GM19099 (cell line): ENCODE measurements around the gene FAM151A.

ENCODE experiments used
- POLR2A ChIP-seq: IDR thresholded peaks from 3 replicates; pipeline ENCODE4 v1.6.1; 2011; ENCODE audit warnings: low read depth; ENCODE audit not compliant: insufficient read length; ENCODE audit errors: extremely low read depth

FAM151A gene

DNA sequence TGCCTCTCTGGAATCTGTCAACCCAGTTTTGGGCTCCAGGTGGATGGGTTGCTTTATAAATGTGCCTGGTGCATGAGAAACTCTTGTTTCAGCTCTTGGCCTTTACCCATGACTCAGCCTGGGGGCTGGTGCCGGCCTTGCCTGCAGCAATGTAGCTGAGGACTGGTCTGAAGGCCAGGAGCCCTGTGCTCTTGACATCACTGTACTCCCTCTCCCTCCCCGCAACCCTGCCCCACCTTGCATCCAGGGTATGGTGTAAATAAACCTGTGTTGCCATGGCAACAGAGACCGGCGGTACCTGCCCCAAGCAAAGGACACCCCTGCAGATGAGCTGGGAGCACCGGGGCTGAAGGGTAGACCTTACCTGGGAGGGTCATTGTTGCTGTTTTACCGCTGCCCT, 13.3 kb downstream of the FAM151A start:
- no peak for TF ChIP-seq POLR2A

DNA sequence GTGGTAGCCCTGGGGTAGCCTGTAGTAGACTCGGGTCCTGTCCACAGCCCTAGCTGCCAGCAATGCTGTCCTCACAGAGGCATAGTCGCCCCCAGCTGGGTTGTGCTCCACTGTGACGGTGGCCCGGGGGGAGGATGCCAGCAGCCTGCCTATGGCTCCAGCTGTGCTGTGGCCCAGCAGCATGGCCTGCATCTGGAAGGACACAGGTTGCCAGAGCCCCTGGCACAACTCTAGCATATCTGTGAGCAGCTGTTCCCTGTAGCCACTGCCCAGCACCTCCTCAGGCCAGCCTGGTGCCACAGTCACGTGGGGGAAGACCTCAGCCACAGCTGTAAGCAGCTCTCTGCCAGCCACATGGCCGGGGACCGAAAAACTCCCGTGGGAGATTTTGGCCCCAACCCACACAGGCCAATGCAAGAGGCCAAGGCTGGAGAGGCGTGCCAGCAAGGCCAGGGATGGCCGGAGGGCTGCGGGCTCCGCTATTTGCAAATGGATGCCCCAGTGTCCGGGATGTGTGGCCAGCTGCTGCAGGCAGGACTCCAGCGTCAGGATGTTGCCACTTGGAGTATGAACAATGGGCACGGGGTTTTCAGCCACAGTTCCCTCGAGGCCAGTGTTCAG, 13.9 kb downstream of the FAM151A start:
- no peak for TF ChIP-seq POLR2A

- no peak for TF ChIP-seq POLR2A
Observed at GRCh38 chr1:54608566-54609230, 14.6 kb downstream of the FAM151A start.

DNA sequence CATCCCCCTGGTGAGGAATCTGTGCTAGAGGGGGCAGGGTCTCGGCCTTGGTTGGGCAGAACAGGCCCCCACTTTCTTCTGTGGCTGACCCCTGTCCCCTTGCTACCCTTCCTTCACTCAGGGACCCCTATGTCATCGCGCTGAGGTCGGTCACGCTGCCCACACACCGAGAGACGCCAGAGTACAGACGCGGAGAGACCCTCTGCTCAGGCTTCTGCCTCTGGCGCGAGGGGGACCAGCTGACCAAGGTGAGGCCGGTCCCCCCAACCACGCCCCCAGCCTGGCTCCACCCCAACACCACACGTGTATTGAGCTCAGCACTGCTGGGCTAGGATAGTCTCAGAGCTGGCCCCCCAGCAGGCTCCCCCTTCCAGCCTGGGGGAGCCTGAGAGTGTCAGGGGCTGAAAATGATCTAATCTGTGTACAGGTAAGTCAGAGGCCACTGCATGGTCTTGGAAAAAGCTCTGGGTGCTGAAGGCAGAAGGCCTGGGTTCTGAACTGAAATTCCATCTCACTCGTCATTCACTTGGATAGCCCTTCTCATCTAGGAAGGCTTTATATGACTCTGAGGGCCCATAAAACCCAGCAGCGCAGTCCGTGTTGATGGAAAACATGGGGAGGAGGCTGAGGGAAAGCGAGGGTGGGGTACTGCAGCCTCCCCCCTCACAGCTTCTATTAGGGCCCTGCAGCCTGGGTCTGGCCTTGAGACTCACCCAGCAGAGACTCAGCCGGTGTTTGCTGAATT, 15.3 kb downstream of the FAM151A start:
- TF ChIP-seq POLR2A, result no peak

- TF ChIP-seq POLR2A, result no peak
Observed at GRCh38 chr1:54606990-54607325, 16.4 kb downstream of the FAM151A start.

DNA sequence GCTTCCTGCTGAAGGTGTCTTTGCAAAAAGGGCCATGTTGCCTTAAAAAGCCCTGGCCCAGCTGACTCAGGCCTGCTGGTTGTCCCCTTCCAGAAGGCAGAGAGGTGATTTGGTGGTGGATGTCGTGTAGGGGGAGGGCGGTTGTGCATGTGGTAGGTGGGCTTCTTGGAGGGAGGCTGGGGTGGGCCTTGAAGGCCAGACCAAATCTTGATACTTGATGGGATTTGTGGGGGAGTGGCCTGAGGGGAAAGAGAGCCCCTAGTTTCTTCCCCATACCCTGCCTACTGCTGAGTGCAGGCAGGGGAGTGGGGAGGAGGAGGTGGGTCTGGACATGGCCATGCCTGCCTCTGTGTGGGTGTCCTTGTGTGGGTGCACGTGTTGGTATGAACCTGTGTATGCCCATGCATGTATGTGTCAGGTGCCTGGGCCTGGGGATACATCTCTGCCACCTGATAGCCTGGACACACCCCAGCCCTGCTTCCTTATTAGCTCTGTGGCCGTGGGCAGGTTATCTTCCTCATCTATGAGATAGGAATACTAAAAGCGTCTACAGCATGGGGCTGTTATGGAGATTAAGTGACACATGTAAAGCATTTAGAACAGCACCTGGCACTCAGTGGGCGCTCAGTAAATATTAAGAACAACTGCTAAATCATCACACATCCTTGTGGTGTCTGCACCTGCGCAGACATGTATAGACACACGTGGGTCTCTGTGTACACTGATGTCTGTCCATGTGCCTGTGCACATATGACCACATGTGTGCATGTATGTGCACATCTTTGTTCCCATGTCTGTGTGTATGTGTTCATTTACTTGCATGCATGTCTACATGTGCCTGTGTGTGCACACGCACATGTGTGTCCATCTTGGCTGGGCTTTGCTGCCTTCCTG, 17.0 kb downstream of the FAM151A start:
- TF ChIP-seq POLR2A, result no peak

DNA sequence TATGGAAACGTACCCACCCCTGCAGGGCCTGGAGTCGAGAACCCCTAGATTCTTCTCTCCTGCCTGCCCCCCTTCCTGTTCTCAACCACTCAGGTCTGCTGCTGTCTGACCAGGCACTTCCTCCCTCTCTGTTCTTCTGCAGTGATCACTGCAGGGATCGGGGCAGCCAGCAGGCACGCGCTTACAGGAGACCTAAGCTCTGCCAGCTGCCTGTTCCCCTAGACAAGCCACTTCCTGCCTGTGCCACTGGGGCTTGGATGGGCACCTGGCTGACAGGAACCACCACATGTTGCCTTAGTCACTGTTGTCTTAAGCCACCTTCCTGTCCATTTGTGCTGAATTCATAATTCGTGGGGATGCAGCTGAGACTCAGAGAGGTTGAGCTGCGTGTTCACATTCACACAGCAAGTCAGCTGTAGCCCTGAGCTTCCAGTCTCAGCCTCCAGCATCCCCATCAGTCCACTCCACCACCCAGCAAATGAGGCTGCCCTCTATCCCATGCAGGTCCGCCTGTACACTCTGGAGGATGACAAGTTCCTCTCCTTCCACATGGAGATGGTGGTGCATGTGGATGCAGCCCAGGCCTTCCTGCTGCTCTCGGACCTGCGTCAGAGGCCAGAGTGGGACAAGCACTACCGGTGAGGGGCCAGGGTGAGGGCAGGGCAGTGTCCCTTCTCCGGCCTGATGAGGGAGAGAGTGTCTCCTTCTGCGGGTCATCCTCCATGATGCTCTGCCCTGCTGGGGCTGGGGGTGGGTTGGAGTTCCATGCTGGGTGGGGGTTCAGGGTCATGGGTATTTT, 18.6 kb downstream of the FAM151A start:
- TF ChIP-seq POLR2A, result no peak

DNA sequence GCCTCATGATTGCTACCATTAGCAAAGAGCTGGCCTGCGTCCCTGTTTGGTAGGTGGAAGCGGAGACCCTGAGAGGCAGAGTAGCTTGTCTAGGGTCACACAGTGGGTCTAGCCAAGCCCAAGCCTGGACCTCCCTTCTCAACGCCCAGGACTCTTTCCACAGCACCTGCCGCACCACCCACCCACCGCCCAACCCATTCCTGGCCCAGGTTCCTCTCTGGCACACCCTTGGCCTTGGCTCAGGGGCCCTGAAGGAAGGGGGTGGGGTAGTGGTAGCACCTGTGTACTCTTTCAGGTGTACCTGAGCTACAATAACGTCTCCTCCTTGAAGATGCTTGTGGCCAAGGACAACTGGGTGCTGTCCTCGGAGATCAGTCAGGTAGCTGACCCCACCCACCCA, 19.3 kb downstream of the FAM151A start:
- TF ChIP-seq POLR2A, result no peak

- no peak for TF ChIP-seq POLR2A
Observed at GRCh38 chr1:54603241-54603640, 20.1 kb downstream of the FAM151A start.

GRCh38 chr1:54602554-54602953, 20.8 kb downstream of the FAM151A start:
- no peak for TF ChIP-seq POLR2A

GRCh38 chr1:54601730-54602129, 21.6 kb downstream of the FAM151A start:
- no peak for TF ChIP-seq POLR2A

GRCh38 chr1:54600947-54601721, 22.2 kb downstream of the FAM151A start:
- TF ChIP-seq POLR2A, result no peak

- TF ChIP-seq POLR2A, result no peak
Observed at GRCh38 chr1:54599211-54599823, 24.0 kb downstream of the FAM151A start.

- no peak for TF ChIP-seq POLR2A
Observed at GRCh38 chr1:54597455-54598030, 25.8 kb downstream of the FAM151A start.

DNA sequence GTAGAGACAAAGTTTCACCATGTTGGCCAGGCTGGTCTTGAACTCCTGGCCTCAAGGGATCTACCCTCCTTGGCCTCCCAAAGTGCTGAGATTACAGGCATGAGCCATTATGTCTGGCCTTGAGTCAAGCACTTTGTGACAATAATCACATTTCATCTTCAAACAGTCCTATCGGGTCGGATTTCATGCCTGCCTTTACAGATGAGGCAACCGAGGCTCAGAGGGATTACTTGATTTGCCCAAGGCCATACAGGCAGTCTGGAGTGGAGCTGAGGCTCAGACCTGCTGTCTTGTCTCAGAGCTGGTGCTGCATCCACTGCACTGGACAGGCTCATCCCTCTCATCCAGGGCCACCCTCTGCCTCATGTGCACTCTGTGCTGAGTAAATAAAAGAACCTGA, 26.6 kb downstream of the FAM151A start:
- no peak for TF ChIP-seq POLR2A
